Liver (tissue), 9 donors: Measurements from ENCODE around the gene MICAL2. TPM values are rescaled to one million over a fixed set of nuclear protein-coding genes. Genes with fewer than 3 reads are reported as not detected.
A peak's percentile ranks its signal among the peaks of the same experiment; 100 is the strongest.

Experiments
- DNase-seq: peaks from one replicate; pipeline ENCODE4 v3.0.0-alpha.2; 2017; ENCODE audit warnings: low spot score
- H3K27ac ChIP-seq, 2 donors: one replicate each; pipeline ENCODE4 v1.7.0; 2013; ENCODE audit warnings: inconsistent platforms in 2 of 2, low read length in 2 of 2, control low read depth in 1 of 2, low read depth in 1 of 2, mild to moderate bottlenecking in 1 of 2
- H3K27me3 ChIP-seq, 4 donors: one replicate each; pipeline versions ENCODE4 v1.6.1 to v1.7.0; 2013; ENCODE audit warnings: low read length in 3 of 4, inconsistent platforms in 1 of 4, mild to moderate bottlenecking in 1 of 4, moderate library complexity in 1 of 4; ENCODE audit not compliant: control insufficient read depth in 4 of 4, insufficient read depth in 4 of 4
- H3K36me3 ChIP-seq, 4 donors: one replicate each; pipeline versions ENCODE4 v1.6.1 to v1.7.0; 2013; ENCODE audit warnings: low read length in 3 of 4, mild to moderate bottlenecking in 3 of 4, low read depth in 1 of 4, moderate library complexity in 1 of 4; ENCODE audit not compliant: control insufficient read depth in 4 of 4, insufficient read depth in 3 of 4
- H3K4me1 ChIP-seq, 4 donors: one replicate each; pipeline versions ENCODE4 v1.6.1 to v1.7.0; 2013; ENCODE audit warnings: low read length in 3 of 4, mild to moderate bottlenecking in 3 of 4, moderate library complexity in 1 of 4; ENCODE audit not compliant: control insufficient read depth in 4 of 4, insufficient read depth in 4 of 4
- H3K4me3 ChIP-seq, 3 donors: one replicate each; pipeline versions ENCODE4 v1.6.1 to v1.7.0; 2013; ENCODE audit warnings: low read length in 3 of 3, control low read depth in 1 of 3, low read depth in 1 of 3, mild to moderate bottlenecking in 1 of 3
- H3K9ac ChIP-seq, 2 donors: one replicate each; pipeline ENCODE4 v1.7.0; 2013; ENCODE audit warnings: low read length in 2 of 2, mild to moderate bottlenecking in 2 of 2, moderate library complexity in 2 of 2, control low read depth in 1 of 2, low read depth in 1 of 2
- H3K9me3 ChIP-seq, 4 donors: one replicate each; pipeline versions ENCODE4 v1.6.1 to v1.7.0; 2013; ENCODE audit warnings: low read length in 3 of 4; ENCODE audit not compliant: control insufficient read depth in 4 of 4
- EGR1 ChIP-seq, 2 donors: IDR thresholded peaks; 2 replicates each; pipeline ENCODE4 v1.6.1; 2016 to 2018; ENCODE audit warnings: antibody characterized with exemption in 2 of 2, low read depth in 2 of 2
- FOXA1 ChIP-seq: IDR thresholded peaks from 2 replicates; pipeline ENCODE4 v1.6.1; 2016; ENCODE audit warnings: antibody characterized with exemption
- GABPA ChIP-seq, 2 donors: IDR thresholded peaks in 1 of 2; conservative IDR thresholded peaks in 1 of 2; 2 replicates each; pipeline ENCODE4 v1.6.1; 2016; ENCODE audit warnings: antibody characterized with exemption in 2 of 2, mild to moderate bottlenecking in 1 of 2, moderate library complexity in 1 of 2
- HNF4A ChIP-seq, 2 donors: conservative IDR thresholded peaks; 2 replicates each; pipeline ENCODE4 v1.6.1; 2016; ENCODE audit warnings: antibody characterized with exemption in 2 of 2, mild to moderate bottlenecking in 2 of 2
- JUND ChIP-seq, 2 donors: IDR thresholded peaks; 2 replicates each; pipeline ENCODE4 v1.6.1; 2016; ENCODE audit warnings: antibody characterized with exemption in 2 of 2
- MAX ChIP-seq: IDR thresholded peaks from 2 replicates; pipeline ENCODE4 v1.6.1; 2016; ENCODE audit warnings: antibody characterized with exemption
- NR2F2 ChIP-seq: IDR thresholded peaks from 2 replicates; pipeline ENCODE4 v1.6.1; 2016; ENCODE audit warnings: antibody characterized with exemption
- RAD21 ChIP-seq, 2 donors: IDR thresholded peaks; 2 replicates each; pipeline ENCODE4 v1.6.1; 2016; ENCODE audit warnings: antibody characterized with exemption in 2 of 2, mild to moderate bottlenecking in 2 of 2
- REST ChIP-seq: IDR thresholded peaks from 2 replicates; pipeline ENCODE4 v1.6.1; 2016; ENCODE audit warnings: antibody characterized with exemption, mild to moderate bottlenecking
- RXRA ChIP-seq, 2 donors: IDR thresholded peaks; 2 replicates each; pipeline ENCODE4 v1.6.1; 2017 to 2018; ENCODE audit warnings: antibody characterized with exemption in 2 of 2, mild to moderate bottlenecking in 1 of 2
- TAF1 ChIP-seq: conservative IDR thresholded peaks from 2 replicates; pipeline ENCODE4 v1.6.1; 2016; ENCODE audit warnings: antibody characterized with exemption, mild to moderate bottlenecking
- YY1 ChIP-seq: IDR thresholded peaks from 2 replicates; pipeline ENCODE4 v1.6.1; 2016; ENCODE audit warnings: antibody characterized with exemption, mild to moderate bottlenecking
- WGBS: extraction: QIAGEN DNeasy Blood & Tissue Kit; methylation state at CpG from one replicate; pipeline ENCODE4 v1.1.7; 2013; 5-methylcytosine and 5-hydroxymethylcytosine counted together
- polyA plus RNA-seq, 2 donors: library from polyadenylated mRNA; stranded (reverse) in 1 of 2; unstranded in 1 of 2; fragments of 200-250 nt in 1 of 2; fragments of >200 nt in 1 of 2; fragmentation: Nextera tagmentation in 1 of 2; extraction: Ambion mirVana in 1 of 2; gene quantifications; one replicate each; pipeline versions ENCODE4 v1.2.1 to v1.2.3, GENCODE V29; 2013 to 2015
- total RNA-seq, 2 donors: library from RNA; depleted of rRNA; stranded (reverse); fragments of >200 nt; gene quantifications; one replicate each; pipeline ENCODE4 v1.2.3, GENCODE V29; 2014
- TF ChIP-seq, protein P1 (sequence below): fragments of 150-350 bp; IDR thresholded peaks from 2 replicates; pipeline ENCODE4 v1.5.1; 2017; ENCODE audit warnings: improper control_type of control experiment, low read depth, low read length; ENCODE audit not compliant: missing input control
- TF ChIP-seq, protein P2 (sequence below): IDR thresholded peaks from 2 replicates; pipeline ENCODE4 v1.6.1; 2016; ENCODE audit warnings: antibody characterized with exemption
- donor health status: healthy.
- donor health status: healthy.
- donor health status: healthy.
- donor health status: healthy.
- donor health status: healthy.

Gene MICAL2
- total and polyA plus RNA-seq, 4 donors = 17.5 to 113 (median 42.9) TPM

DNA sequence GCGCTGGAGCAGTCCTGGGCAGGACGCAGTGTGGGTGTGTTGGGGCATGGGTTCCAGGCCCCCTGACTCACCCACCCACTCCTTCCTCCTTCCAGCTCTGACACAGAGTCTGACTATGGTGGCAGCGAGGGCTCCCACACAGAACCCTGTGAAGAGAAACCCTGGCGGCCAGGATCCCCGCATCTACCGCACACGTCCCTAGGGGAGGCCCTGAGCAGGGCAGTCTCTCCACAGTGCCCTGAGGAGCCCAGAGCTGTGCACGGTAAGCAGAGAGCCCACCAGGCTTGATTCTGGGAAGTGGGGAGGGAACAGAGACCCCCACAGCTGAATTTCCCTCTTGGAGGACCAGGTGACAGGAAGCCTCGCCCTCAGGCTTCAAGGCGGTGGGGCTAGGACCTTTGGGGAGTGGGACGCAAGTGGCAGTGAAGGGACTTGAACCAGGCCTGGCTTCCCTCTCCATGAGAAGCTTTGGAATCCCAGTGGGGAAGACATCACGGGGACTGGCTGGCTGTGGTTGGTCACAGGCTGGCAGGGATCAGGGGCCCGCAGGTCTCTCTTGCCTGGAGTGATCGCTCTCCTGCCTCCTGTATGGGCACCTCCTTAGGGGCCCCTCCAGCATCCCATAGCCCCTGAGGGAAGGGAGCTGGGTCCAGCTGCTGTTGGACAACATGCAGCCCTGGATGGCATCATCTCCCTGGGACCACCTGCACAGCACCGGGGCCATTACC lies 170.6 kb downstream of the MICAL2 start:
- WGBS = 93% methylated on average over 15 of the region's 15 CpGs
- H3K9ac ChIP-seq = no peak overlapping the region
- no peak overlapping the region for H3K4me3 ChIP-seq
- no peak overlapping the region for H3K27ac ChIP-seq
- TF ChIP-seq REST (no peak), HNF4A (conservative IDR thresholded peaks at IDR 0.05) (no peak), TAF1 (no peak)
- peaks cover 0 to 5% (median 0%) of the 10 kb centered on the region in 4 donors for H3K4me1 ChIP-seq
- H3K36me3 ChIP-seq = no peaks in the 10 kb centered on the region
- no peaks in the 10 kb centered on the region for H3K27me3 ChIP-seq
- H3K9me3 ChIP-seq = no peaks in the 10 kb centered on the region
- peak; percentile 34 for DNase-seq

GRCh38 chr11:12281571-12282478 lies 171.4 kb downstream of the MICAL2 start:
- DNase-seq = peak; percentile 88
- TF ChIP-seq NR2F2 (no peak), TAF1 (no peak), MAX (no peak), RXRA (IDR thresholded peaks at IDR 0.05) (peak in 1 of 2 donors; percentile 54), YY1 (peak; percentile 53), RAD21 (IDR thresholded peaks at IDR 0.05) (peak; percentile 99 to 100)
- TF ChIP-seq, protein P1, sequence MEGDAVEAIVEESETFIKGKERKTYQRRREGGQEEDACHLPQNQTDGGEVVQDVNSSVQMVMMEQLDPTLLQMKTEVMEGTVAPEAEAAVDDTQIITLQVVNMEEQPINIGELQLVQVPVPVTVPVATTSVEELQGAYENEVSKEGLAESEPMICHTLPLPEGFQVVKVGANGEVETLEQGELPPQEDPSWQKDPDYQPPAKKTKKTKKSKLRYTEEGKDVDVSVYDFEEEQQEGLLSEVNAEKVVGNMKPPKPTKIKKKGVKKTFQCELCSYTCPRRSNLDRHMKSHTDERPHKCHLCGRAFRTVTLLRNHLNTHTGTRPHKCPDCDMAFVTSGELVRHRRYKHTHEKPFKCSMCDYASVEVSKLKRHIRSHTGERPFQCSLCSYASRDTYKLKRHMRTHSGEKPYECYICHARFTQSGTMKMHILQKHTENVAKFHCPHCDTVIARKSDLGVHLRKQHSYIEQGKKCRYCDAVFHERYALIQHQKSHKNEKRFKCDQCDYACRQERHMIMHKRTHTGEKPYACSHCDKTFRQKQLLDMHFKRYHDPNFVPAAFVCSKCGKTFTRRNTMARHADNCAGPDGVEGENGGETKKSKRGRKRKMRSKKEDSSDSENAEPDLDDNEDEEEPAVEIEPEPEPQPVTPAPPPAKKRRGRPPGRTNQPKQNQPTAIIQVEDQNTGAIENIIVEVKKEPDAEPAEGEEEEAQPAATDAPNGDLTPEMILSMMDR = peak; percentile 98
- H3K9ac ChIP-seq = no peak overlapping the region
- no peaks in the 10 kb centered on the region for H3K36me3 ChIP-seq
- H3K27me3 ChIP-seq = no peaks in the 10 kb centered on the region
- no peaks in the 10 kb centered on the region for H3K9me3 ChIP-seq
- H3K4me1 ChIP-seq = peaks cover 0 to 5% (median 0%) of the 10 kb centered on the region in 4 donors
- no peak overlapping the region for H3K27ac ChIP-seq
- no peak overlapping the region for H3K4me3 ChIP-seq
- 29% methylated on average over 12 of the region's 12 CpGs for WGBS

DNA sequence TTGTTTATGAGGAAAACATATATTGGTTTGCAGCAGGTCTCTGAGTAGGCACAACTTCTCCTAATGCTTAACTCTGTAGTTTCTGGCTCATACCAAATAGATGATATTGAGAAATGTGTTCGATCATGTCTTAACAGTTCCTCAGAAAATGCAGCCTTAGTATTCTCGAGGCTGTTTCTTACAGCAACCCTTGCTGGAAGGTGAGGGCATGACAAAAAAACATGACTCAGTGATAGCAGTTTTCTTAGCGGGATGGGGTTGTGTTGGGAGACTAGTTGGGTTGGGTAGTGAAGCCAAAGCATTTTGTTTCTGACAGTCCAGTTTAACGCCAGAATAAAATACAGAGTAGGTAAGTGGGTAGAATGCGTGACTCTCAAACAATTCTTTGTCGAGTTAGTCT lies 172.3 kb downstream of the MICAL2 start:
- WGBS = 87% methylated on average over 6 of the region's 6 CpGs
- H3K9me3 ChIP-seq = no peaks in the 10 kb centered on the region
- H3K4me3 ChIP-seq = no peak overlapping the region
- no peak overlapping the region for H3K9ac ChIP-seq
- H3K27ac ChIP-seq = no peak overlapping the region
- H3K4me1 ChIP-seq = peaks cover 0 to 5% (median 0%) of the 10 kb centered on the region in 4 donors
- H3K27me3 ChIP-seq = no peaks in the 10 kb centered on the region
- no peaks in the 10 kb centered on the region for H3K36me3 ChIP-seq
- DNase-seq = no peak
- TF ChIP-seq HNF4A (conservative IDR thresholded peaks at IDR 0.05) = no peak
- TF ChIP-seq FOXA1 = no peak
- TF ChIP-seq, protein P2, sequence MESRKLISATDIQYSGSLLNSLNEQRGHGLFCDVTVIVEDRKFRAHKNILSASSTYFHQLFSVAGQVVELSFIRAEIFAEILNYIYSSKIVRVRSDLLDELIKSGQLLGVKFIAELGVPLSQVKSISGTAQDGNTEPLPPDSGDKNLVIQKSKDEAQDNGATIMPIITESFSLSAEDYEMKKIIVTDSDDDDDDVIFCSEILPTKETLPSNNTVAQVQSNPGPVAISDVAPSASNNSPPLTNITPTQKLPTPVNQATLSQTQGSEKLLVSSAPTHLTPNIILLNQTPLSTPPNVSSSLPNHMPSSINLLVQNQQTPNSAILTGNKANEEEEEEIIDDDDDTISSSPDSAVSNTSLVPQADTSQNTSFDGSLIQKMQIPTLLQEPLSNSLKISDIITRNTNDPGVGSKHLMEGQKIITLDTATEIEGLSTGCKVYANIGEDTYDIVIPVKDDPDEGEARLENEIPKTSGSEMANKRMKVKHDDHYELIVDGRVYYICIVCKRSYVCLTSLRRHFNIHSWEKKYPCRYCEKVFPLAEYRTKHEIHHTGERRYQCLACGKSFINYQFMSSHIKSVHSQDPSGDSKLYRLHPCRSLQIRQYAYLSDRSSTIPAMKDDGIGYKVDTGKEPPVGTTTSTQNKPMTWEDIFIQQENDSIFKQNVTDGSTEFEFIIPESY = no peak
- no peak for TF ChIP-seq MAX
- TF ChIP-seq EGR1 (IDR thresholded peaks at IDR 0.05; ENCODE audit: low read depth in 2 of 2) = no peak
- no peak for TF ChIP-seq RAD21 (IDR thresholded peaks at IDR 0.05)
- no peak for TF ChIP-seq NR2F2
- TF ChIP-seq, protein P1 = no peak
- no peak for TF ChIP-seq RXRA (IDR thresholded peaks at IDR 0.05)
- no peak for TF ChIP-seq GABPA (IDR thresholded peaks at IDR 0.05 in 1 of 2, conservative IDR thresholded peaks at IDR 0.05 in 1 of 2)
- TF ChIP-seq JUND (IDR thresholded peaks at IDR 0.05) = no peak
